DOHH2 (cell line): Measurements from ENCODE around the gene AGBL1.

ENCODE experiments used
- CTCF ChIP-seq: fragments of 200-600 bp; sonication (generic); IDR thresholded peaks from one replicate; pipeline ENCODE4 v1.5.1; 2014; ENCODE audit warnings: antibody characterized with exemption, mild to moderate bottlenecking, low read depth, low read length; ENCODE audit not compliant: poor library complexity, severe bottlenecking
- EZH2phosphoT487 ChIP-seq: fragments of 200-600 bp; sonication (generic); IDR thresholded peaks from 2 replicates; pipeline ENCODE4 v1.6.1; 2017; ENCODE audit warnings: borderline replicate concordance, mild to moderate bottlenecking, antibody characterized with exemption, low read length, moderate library complexity, mixed read lengths

GRCh38 chr15:86411916-86412315 lies 332.2 kb downstream of the AGBL1 start:
- TF ChIP-seq CTCF (no peak), EZH2phosphoT487 (no peak)
